AG09309 (cell line): ENCODE measurements around the gene MX1.

ENCODE experiments used
- DNase-seq: peaks from one replicate; pipeline ENCODE4 v3.0.0-alpha.2; 2010; ENCODE audit warnings: low read depth
- H3K4me3 ChIP-seq: 2 replicates; pipeline ENCODE4 v1.5.1; 2011; ENCODE audit warnings: mild to moderate bottlenecking, low read depth, low read length, moderate library complexity; ENCODE audit not compliant: control insufficient read depth
- CTCF ChIP-seq: IDR thresholded peaks from 2 replicates; pipeline ENCODE4 v1.5.1; 2011; ENCODE audit warnings: mild to moderate bottlenecking, low read depth, low read length, inconsistent platforms; ENCODE audit not compliant: insufficient read depth, control insufficient read depth; ENCODE audit errors: missing control alignments

MX1 gene

DNA sequence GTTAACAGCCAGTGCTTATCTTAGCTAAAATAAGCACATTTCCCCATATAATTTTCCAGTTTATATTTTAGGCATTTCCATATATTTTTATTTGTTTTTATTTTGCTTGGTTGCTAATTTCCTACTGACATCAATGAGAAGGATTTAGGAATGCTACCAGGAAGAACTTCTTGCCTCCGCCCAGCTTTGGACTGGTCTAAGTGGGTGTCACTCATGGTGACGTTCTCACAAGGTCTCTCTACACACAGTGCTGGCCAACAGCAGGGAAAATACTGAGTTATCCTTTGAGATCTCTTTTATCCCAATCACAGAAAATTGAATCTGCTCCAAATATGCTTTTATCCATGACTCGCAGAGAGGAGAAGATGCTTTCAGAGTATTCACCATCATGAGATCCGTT lies 13.2 kb downstream of the MX1 start:
- no peak for DNase-seq
- no peak for TF ChIP-seq CTCF
- H3K4me3 ChIP-seq: no peak overlapping the region

- no peak for DNase-seq
- H3K4me3 ChIP-seq: no peak overlapping the region
- TF ChIP-seq CTCF: no peak
Measured at GRCh38 chr21:41441546-41441945, 15.5 kb downstream of the MX1 start.

- DNase-seq: no peak
- TF ChIP-seq CTCF: no peak
- H3K4me3 ChIP-seq: no peak overlapping the region
Measured at GRCh38 chr21:41442481-41443186, 16.6 kb downstream of the MX1 start.

DNA sequence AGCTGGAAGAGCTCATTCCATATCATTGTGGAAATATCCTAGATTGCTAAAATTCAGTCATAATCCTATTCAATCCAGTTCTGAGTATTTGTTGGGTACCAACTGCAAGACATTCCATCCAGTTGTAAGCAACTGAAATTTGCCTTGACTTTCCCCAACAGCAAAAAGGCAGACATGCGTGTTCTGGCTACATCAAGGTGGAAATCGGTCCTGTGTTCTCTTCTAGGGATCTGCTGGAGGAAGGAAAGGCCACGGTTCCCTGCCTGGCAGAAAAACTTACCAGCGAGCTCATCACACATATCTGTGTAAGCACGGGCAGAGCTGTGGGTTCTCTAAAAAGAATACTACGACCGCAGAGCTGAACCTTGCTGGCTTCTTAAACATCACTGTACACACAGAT lies 17.5 kb downstream of the MX1 start:
- H3K4me3 ChIP-seq: no peak overlapping the region
- DNase-seq: no peak
- no peak for TF ChIP-seq CTCF

- no peak for DNase-seq
- no peak for TF ChIP-seq CTCF
- no peak overlapping the region for H3K4me3 ChIP-seq
Measured at GRCh38 chr21:41444703-41445464, 18.8 kb downstream of the MX1 start.

GRCh38 chr21:41445465-41445862 lies 19.4 kb downstream of the MX1 start:
- DNase-seq: no peak
- no peak for TF ChIP-seq CTCF
- no peak overlapping the region for H3K4me3 ChIP-seq

- no peak for DNase-seq
Measured at GRCh38 chr21:41446586-41446985, 20.5 kb downstream of the MX1 start.

More at GRCh38 chr21:41446586-41446985, 20.5 kb downstream of the MX1 start:
- H3K4me3 ChIP-seq: no peak overlapping the region
- no peak for TF ChIP-seq CTCF
